Islet precursor cell (in vitro differentiated cells): ENCODE data around the gene CCAR1.
"Not testable (repeated sequence)": the region's sequence is repeated elsewhere in the genome, so short reads cannot be mapped to it uniquely, and the experiment has no call there.

Experiments
- DNase-seq: peaks from one replicate; pipeline ENCODE4 v3.0.0-alpha.2; 2018

The CCAR1 gene

DNA sequence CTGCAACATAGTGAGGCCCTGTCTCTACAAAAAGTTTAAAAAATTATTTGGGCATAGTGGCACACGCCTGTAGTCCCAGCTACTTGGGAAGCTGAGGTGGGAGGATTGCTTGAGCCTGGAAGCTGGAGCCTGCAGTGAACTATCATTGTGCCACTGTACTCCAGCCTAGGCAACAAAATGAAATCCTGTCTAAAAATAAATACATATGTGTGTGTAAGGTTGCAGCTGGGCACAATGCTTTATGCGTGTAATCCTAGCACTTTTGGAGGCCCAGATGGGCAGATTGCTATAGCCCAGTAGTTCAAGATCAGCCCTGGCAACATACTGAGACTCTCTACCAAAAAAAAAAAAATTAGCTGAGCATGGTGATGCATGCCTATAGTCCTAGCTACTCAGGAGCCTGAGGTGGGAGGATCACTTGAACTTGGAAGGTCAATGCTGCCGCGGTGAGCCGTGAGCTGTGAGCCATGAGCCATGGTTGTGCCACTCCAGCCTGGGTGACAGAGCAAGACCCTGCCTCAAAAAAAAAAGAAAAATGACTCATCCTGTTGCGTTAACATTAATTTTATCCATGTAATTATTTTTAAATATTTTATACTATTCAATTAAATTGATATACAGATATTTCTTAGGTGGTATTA lies 38.3 kb downstream of the CCAR1 start:
- DNase-seq: no peak

DNA sequence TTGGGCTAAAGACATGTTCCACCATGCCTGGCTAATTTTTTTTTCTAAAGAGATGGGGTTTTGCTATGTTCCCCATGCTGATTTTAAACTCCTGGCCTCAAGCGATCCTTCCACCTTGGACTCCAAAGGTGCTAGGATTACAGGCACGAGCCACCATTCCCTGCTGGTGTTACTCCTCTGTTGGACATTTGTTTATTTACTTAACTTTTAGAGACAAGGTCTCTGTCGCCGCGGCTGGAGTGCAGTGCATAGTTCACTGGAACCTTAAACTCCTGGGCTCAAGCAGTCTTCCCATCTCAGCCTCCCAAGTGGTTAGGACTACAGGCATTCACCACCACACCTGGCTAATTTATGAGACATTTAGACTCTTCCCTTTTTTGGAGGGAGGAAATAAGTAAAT lies 38.9 kb downstream of the CCAR1 start:
- no peak for DNase-seq

DNA sequence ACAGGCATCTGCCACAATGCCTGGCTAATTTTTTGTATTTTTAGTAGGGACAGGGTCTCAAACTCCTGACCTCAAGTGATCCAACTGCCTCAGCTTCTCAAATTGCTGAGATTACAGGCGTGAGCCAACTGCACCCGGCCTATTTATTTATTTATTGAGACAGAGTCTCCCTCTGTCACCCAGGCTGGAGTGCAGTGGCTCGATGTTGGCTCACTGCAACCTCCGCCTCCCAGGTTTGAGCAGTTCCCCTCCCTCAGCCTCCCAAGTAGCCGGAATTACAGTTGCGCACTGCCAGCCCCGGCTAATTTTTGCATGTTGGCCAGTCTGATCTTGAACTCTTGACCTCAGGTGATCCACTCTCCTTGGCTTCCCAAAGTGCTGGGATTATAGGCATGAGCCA lies 46.4 kb downstream of the CCAR1 start:
- not testable (repeated sequence) for DNase-seq

DNA sequence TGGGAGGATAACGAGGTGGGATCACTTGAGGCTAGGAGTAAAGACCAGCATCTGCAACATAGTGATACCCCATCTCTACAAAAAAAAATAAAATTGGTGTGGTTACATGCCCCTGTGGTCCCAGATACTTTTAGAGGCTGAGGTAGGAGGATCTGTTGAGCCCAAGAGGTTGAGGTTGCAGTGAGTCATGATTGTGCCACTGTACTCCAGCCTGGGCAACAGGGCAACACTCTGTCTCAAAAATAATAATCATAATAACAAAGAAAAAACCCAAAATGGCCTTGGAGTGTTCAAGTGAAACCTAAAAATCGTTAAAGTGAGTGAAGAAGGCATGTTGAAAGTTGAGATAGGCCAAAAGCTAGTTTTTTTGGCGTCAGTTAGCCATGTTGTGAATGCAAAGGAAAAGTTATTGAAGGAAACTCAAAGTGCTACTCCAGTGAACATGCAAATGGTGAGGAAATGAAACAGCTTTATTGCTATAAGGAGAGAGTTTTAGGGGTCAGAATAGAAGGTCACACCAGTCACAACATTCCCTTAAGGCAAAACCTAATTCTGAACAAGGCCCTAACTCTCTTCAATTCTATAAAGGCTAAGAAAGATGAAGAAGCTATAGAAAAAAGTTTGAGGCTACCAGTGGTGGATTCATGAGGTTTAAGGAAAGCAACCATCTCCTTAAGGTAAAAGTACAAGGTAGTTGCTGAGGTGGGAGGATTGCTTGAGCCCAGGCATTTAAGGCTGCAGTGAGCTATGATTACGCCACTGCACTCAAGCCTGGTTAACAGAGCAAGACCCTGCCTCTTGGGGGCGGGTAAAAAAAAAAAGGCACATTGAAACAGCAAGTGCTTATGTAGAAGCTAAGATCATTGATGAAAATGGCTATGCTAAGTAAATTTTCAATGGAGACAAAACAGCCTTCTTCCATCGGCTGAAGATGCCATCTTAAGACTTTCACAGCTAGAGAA lies 60.9 kb downstream of the CCAR1 start:
- peak; percentile 25 for DNase-seq

DNA sequence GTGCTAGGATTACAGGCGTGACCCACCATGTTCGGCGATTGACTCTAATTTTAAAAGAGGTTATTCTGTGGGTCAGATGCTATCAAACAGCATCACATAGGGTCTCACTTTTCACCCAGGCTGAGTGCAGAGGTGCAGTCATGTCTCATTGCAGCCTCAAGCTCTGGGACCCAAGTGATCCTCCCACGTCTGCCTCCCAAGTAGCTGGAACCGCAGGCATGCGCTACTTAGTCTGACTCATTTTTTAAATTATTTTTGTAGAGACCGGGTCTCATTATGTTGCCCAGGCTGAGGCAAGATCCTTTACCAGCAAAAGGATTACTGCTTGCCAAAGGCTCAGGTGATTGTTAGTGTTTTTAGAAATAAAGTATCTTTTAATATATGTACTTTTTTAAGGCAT lies 63.4 kb downstream of the CCAR1 start:
- DNase-seq: no peak

DNA sequence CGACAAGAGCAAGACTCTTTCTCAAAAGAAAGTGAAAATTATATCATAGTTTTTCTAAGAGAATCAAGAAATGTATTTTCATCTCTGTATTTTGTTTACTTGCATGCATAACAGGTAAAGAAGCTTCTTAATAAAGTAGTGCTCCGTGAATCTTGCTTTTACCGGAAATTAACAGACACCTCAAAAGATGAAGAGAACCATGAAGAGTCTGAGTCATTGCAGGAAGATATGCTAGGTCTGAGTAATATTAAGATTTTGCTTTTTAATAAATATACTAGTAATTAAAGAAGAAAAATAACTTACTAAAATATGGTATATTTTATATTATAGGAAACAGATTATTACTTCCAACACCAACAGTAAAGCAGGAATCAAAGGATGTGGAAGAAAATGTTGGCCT lies 66.8 kb downstream of the CCAR1 start:
- no peak for DNase-seq

DNA sequence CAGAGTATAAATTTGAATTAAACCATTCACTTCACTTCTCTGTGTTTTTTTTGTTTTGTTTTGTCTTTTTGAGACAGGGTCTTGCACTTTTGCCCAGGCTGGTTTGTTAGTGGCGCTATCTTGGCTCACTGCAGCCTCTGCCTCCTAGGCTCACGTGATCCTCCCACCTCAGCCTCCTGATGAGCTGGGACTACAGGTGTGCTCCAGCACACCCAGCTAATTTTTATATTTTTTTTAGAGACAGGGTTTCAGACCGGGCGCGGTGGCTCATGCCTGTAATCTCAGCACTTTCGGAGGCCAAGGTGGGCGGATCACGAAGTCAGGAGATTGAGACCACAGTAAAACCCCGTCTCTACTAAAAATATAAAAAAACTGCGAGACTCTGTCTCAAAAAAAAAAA lies 69.4 kb downstream of the CCAR1 start:
- DNase-seq: peak; percentile 30

DNA sequence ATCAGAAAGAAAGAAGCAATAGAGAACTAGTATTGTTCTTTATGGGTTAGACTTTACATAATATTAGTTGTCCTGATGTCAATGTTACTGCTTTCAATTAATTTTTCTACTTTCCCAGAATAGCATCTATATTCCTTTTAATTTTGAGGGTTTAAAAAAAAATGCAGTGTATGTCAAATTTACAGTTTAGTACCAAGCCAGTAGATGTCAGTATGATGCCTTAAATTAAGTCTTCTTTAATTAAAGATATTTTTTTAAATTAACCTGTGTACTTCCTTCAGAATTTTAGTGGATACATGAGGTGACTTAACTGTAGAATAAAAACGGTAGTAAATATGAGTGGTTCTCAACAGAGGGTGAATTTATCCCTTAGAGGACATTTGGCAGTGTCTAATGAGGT lies 71.1 kb downstream of the CCAR1 start:
- DNase-seq: no peak

DNA sequence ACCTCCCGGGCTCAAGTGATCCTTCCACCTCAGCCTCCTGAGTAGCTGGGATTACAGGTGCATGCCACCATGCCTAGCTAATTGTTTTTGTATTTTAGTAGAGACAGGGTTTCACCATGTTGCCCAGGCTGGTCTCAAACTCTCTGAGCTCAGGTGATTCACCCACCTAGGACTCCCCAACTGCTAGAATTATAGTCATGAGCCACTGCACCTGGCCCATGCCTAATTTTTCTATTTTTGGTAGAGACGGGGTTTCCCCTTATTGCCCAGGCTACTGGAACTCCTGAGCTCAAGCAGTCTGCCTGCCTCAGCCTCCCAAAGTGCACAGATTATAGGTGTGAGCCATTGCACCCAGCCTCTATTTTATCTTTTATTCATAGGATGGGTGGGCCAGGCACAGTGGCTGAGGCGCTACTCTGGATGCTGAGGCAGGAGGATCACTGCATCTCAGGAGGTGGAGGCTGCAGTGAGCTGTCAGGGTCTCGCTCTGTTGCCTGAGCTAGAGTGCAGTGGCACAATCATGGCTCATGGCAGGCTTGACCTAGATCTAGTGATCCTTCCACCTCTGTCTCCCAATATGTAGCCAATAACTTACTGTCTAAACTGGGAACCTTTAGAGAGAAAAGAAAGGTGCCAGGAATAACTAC lies 75.0 kb downstream of the CCAR1 start:
- no peak for DNase-seq

DNA sequence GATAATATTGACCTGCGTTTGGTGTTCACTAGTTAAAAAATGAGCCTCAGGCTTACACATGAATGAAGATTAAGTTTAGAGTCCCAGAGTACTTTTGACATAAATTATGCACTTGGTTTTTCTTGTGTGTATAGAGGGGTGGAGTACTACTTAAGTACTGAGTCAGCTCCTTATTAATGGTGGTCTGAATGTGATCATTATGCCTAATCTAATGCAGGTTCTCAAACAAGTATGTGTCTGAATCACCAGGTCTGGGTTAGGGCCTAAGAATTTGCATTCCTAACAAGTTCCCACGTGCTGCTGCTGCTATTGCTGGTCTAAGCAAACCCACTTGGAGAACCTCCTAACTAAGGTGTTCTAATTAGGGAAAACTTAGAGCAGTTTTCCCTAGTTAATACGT lies 75.6 kb downstream of the CCAR1 start:
- DNase-seq: no peak

DNA sequence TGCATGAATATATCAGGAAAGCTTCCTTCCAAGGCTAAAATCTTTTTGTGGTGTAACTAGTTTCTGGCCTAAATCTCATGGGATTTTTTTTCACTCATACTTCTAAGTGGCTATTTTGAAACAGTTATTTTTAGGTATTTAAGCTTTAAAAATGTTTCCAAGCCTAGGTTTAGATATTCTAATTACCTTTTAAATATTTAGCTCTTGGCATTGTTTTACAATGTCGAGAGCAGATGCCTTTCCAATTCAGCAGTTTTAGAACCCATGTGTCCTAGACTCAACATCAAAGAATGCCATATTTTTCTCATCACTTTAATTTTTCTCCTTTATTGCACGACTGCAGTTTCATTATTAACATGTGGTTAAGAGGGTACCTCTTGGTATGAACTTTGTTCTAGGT lies 79.2 kb downstream of the CCAR1 start:
- no peak for DNase-seq

DNA sequence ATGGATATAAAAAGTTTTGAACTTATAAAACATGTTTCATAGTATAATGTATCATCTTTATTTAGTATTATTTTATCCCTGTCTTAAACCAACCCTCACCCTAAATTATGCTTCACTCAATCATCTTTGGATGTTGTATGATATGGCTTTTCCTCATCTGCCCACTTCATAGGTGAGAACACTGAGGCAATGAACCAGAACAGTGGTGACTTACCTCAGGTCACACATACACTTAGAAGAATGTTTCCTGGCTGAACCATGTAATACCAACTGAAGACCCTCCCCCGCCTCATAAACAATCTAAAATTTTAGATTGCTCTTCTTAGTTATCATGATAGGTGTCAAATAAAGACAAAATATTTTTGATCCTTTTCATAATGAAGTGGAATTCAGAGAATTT lies 83.7 kb downstream of the CCAR1 start:
- DNase-seq: no peak

DNA sequence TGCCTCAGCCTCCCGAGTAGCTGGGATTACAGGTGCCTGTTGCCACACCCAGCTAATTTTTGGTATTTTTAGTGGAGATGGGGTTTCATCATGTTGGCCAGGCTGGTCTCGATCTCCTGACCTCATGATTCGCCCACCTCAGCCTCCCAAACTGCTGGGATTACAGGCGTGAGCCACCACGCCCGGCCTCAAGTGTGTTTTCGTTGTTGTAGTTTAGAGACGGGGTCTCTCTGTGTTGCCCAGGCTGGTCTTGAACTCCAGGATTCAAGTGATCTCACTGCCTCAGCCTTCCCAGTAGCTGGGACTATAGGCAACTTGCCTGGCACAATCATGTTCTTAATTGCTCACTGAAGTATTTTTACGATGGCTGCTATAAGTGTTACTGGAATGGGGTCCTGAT lies 89.8 kb downstream of the CCAR1 start:
- not testable (repeated sequence) for DNase-seq

DNA sequence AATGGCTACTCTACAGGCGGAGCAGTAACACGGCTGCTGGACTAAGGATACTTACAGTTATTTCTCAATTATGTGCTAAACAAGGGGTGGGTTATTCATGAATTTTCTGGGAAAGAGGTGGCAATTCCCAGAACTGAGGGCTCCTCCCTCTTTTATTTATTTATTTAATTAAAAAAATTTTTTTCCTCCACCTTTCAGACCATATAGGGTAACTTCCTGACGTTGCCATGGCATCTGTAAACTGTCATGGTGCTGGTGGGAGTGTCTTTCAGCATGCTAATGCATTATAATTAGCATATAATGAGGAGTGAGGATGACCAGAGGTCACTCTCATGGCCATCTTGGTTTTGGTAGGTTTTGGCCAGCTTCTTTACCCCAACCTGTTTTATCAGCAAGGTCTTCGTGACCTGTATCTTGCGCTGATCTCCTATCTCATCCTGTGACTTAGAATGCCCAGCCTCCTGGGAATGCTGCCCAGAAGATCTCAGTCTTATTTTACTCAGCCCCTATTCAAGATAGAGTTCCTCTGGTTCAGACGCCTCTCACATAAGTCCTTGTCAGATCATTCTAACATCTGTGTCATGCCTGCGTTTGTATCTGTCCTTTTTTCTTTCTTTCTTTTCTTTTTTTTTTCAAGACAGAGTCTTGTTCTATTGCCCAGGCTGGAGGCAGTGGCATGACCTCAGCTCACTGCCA lies 90.4 kb downstream of the CCAR1 start:
- no peak for DNase-seq

DNA sequence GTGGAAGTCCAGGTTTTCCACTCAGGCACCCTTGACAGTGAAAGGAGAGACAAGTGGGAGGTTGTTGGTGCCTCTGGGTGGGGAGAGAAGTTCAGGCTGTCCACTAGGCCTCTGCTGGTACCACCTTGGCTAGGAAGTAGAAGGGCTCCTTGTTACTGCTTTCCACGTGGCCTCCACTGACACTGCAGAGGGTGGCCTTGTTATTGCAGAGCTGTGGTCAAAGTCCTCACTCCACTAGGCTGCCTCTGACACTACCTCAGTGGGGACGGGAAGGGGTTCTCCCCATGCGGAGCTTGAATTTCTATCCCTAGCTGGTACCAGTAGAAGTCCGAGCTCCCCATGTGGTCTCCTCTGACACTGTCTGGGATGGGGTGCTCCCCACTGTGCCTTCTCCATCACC lies 91.4 kb downstream of the CCAR1 start:
- no peak for DNase-seq

DNA sequence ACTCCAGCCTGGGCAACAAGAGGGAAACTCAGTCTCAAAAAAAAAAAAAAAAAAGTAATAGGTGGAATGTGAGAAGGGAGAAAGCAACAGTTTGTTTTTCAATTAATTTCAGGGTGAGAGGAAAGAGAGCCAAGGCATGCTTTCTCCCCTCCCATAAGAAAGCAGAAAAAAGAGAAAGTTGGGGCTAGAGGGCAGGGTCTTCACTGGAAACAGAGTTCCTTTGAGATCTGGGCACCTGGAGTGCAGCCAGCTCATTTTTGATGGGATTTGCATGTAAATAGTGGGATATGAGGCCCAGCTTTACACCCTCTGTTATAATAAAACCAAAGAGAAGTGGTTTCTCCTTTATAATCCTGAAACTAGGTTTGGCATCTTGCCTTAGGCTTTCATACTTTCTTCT lies 92.5 kb downstream of the CCAR1 start:
- DNase-seq: no peak

DNA sequence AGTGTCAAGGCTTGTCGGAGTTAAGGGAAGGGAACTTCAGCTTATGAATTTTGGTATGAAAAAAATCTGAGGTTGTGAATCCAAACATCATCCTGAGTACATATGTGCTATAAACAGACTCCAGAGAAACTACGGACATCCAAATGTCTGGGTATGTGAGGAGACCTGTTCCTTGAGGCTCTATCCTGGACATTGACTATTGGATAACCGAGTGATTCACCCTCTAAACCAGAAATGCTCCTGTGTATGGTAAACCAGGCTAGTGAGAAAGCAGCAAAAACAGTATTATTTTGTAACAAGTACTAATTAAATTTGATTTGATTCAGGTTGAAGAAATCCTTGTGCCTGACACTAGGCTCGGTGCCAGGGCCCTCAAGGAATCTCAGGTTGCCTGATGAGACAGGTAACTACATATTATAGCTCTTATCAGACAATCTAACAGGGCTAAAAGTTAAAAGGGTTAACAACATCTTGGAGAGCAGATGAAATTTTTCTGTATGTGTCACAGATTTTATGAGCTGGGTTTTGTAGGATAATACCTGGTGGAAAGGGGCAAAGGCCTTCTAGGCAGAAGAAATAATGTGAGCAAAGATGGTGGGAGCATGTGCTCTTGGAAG lies 95.9 kb downstream of the CCAR1 start:
- no peak for DNase-seq

DNA sequence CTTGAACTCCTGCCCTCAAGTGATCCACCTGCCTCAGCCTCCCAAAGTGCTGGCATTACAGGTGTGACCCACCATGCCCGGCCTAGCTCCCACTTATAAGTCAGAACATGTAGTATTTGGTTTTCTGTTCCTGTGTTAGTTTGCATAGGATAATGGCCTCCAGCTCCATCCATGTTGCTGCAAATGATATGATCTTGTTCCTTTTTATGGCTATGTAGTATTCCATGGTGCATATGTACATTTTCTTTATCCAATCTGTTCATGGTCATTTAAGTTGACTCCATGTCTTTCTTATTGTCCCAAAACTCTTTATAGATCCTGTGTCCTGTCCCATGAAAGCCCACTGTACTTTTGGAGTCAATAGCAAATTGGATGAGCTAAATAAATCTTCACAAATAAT lies 99.3 kb downstream of the CCAR1 start:
- DNase-seq: not testable (repeated sequence)

DNA sequence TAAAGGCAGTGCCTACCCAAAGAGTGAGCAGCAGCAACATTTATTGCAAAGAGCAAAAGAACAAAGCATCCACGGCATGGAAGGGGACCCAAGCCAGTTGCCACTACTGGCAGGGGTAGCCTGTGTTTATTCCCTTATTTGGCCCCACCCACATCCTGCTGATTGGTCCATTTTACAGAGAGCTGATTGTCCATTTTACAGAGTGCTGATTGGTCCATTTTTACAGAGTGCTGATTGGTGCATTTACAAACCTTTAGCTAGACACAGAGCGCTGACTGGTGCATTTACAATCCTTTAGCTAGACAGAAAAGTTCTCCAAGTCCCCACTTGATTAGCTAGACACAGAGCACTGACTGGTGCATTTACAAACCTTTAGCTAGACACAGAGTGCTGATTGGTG lies 101.6 kb downstream of the CCAR1 start:
- not testable (repeated sequence) for DNase-seq

DNA sequence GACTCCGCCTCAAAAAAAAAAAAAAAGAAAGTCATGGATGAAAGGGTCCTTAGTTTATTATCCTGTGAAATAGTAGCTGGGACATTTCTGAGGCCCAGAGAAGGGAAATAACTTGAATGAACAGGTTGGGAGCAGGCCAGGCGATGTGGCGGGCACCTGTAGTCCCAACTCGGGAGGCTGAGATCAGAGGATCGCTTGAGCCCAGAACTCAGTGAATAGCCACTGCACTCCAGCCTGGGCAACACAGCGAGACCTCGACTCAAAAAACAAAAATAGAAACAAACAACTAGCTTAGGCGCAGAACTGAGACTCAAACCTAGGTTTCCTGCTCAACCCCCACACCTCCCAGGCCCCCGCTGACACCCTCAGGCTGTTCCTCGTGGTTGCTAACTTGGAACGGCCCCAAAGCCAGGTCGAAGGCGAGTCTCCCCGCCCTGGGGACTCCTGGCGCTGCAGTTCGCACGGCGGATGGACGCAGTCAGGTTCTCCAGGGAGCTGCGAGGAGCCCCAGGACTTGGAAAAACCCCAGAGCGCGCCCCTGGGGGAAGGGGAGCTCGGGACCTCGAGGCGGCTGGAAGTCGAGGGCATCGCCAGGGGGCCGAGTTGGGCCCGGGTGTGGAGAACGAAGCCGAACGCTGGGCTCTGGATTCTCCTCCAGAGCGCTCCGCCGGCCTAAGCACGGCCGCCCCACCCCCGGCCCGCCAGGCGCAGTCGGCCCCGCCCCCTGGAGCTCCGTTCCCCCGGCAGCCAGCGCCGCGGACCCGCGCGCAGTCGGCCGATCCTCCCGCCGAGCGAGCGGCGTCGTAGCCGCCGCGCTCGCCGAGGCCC lies 105.9 kb downstream of the CCAR1 start, which contains the start of gene STOX1:
Gene STOX1 (plus strand): TSS at position 768 of the 828 bp plus-strand sequence. CDS start 93 bp downstream, outside the sequence.
- DNase-seq: peak; percentile 85

DNA sequence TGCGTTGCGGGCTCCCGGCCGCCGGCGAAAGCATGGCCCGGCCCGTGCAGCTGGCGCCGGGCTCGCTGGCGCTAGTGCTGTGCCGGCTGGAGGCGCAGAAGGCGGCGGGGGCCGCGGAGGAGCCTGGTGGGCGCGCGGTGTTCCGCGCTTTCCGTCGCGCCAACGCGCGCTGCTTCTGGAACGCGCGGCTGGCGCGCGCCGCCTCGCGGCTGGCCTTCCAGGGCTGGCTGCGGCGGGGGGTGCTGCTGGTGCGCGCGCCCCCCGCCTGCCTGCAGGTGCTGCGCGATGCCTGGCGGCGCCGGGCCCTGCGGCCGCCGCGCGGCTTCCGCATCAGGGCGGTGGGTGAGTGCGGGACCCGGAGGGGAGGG lies 106.5 kb downstream of the CCAR1 start:
- not testable (repeated sequence) for DNase-seq
